H9 (cell line): ENCODE results near the gene LECT2. TPM values are rescaled to one million over a fixed set of nuclear protein-coding genes. Genes with fewer than 3 reads are reported as not detected.

Source experiments
- DNase-seq: peaks from one replicate; pipeline ENCODE4 v3.0.0-alpha.2; 2017
- H2AFZ ChIP-seq: one replicate; pipeline ENCODE4 v1.6.1; 2013; ENCODE audit warnings: mild to moderate bottlenecking, low read length, control low read depth, moderate library complexity
- H2AK5ac ChIP-seq: 2 replicates; pipeline ENCODE4 v1.6.1; 2013; ENCODE audit warnings: low read length, control low read depth, mixed read lengths; ENCODE audit not compliant: insufficient read length
- H2BK120ac ChIP-seq: one replicate; pipeline ENCODE4 v1.6.1; 2013; ENCODE audit warnings: low read depth, mild to moderate bottlenecking, low read length, control low read depth, inconsistent platforms; ENCODE audit not compliant: poor library complexity, severe bottlenecking
- H2BK12ac ChIP-seq: 2 replicates; pipeline ENCODE4 v1.6.1; 2013; ENCODE audit warnings: low read length, control low read depth, mixed read lengths, low read depth; ENCODE audit not compliant: insufficient read length
- H2BK15ac ChIP-seq: 2 replicates; pipeline ENCODE4 v1.6.1; 2013; ENCODE audit warnings: low read depth, low read length, control low read depth
- H2BK20ac ChIP-seq: one replicate; pipeline ENCODE4 v1.6.1; 2013; ENCODE audit warnings: low read depth, mild to moderate bottlenecking, low read length, control low read depth, inconsistent platforms; ENCODE audit not compliant: poor library complexity, severe bottlenecking
- H2BK5ac ChIP-seq: 2 replicates; pipeline ENCODE4 v1.6.1; 2013; ENCODE audit warnings: low read length, control low read depth, mixed read lengths; ENCODE audit not compliant: insufficient read length
- H3K14ac ChIP-seq: 2 replicates; pipeline ENCODE4 v1.6.1; 2013; ENCODE audit warnings: low read length, control low read depth; ENCODE audit not compliant: insufficient read depth
- H3K18ac ChIP-seq: 2 replicates; pipeline ENCODE4 v1.6.1; 2013; ENCODE audit warnings: low read depth, mild to moderate bottlenecking, mixed read lengths, low read length, control low read depth; ENCODE audit not compliant: insufficient read length
- H3K23ac ChIP-seq: 2 replicates; pipeline ENCODE4 v1.6.1; 2013; ENCODE audit warnings: low read length, control low read depth, mixed read lengths, low read depth; ENCODE audit not compliant: insufficient read length
- H3K23me2 ChIP-seq: 2 replicates; pipeline ENCODE4 v1.6.1; 2013; ENCODE audit warnings: low read depth, mild to moderate bottlenecking, mixed read lengths, low read length, control low read depth; ENCODE audit not compliant: insufficient read length, poor library complexity, severe bottlenecking
- H3K27ac ChIP-seq: 2 replicates; pipeline ENCODE4 v1.5.1; 2013; ENCODE audit warnings: low read length, control low read depth, mixed read lengths, low read depth; ENCODE audit not compliant: insufficient read length
- H3K27me3 ChIP-seq: 2 replicates; pipeline ENCODE4 v1.6.1; 2013; ENCODE audit warnings: low read length, control low read depth, inconsistent platforms; ENCODE audit not compliant: insufficient read depth
- H3K4ac ChIP-seq: 2 replicates; pipeline ENCODE4 v1.6.1; 2013; ENCODE audit warnings: low read depth, mild to moderate bottlenecking, control low read depth, inconsistent platforms, low read length, moderate library complexity
- H3K4me1 ChIP-seq: 2 replicates; pipeline ENCODE4 v1.6.1; 2013; ENCODE audit warnings: low read length, control low read depth, inconsistent platforms; ENCODE audit not compliant: insufficient read depth
- H3K4me2 ChIP-seq: 2 replicates; pipeline ENCODE4 v1.6.1; 2013; ENCODE audit warnings: low read length, control low read depth, mixed read lengths; ENCODE audit not compliant: insufficient read length, insufficient read depth
- H3K56ac ChIP-seq: 2 replicates; pipeline ENCODE4 v1.6.1; 2013; ENCODE audit warnings: low read depth, mild to moderate bottlenecking, mixed read lengths, low read length, control low read depth; ENCODE audit not compliant: insufficient read length
- H3K79me1 ChIP-seq: 2 replicates; pipeline ENCODE4 v1.6.1; 2013; ENCODE audit warnings: low read depth, mild to moderate bottlenecking, moderate library complexity, low read length, control low read depth, inconsistent platforms; ENCODE audit not compliant: insufficient read depth, poor library complexity, severe bottlenecking
- H3K79me2 ChIP-seq: 2 replicates; pipeline ENCODE4 v1.6.1; 2013; ENCODE audit warnings: low read length, control low read depth, inconsistent platforms; ENCODE audit not compliant: insufficient read depth
- H3K9ac ChIP-seq: 2 replicates; pipeline ENCODE4 v1.6.1; 2013; ENCODE audit warnings: low read length, control low read depth, mixed read lengths; ENCODE audit not compliant: insufficient read length; ENCODE audit errors: extremely low read depth
- H3K9me3 ChIP-seq: one replicate; pipeline ENCODE4 v1.6.1; 2013; ENCODE audit warnings: low read depth, low read length, inconsistent platforms; ENCODE audit not compliant: control insufficient read depth
- H3T11ph ChIP-seq: one replicate; pipeline ENCODE4 v1.6.1; 2013; ENCODE audit warnings: mild to moderate bottlenecking, low read length, control low read depth, inconsistent platforms
- H4K20me1 ChIP-seq: one replicate; pipeline ENCODE4 v1.6.1; 2013; ENCODE audit not compliant: control insufficient read depth, insufficient read length, insufficient read depth
- H4K5ac ChIP-seq: 2 replicates; pipeline ENCODE4 v1.6.1; 2013; ENCODE audit warnings: low read depth, mild to moderate bottlenecking, mixed read lengths, low read length, control low read depth; ENCODE audit not compliant: insufficient read length
- H4K8ac ChIP-seq: replicated peaks from 2 replicates; pipeline ENCODE4 v1.6.1; 2013; ENCODE audit warnings: low read length, control low read depth, mixed read lengths, low read depth; ENCODE audit not compliant: insufficient read length
- H4K91ac ChIP-seq: 2 replicates; pipeline ENCODE4 v1.6.1; 2013; ENCODE audit warnings: low read depth, mild to moderate bottlenecking, moderate library complexity, mixed read lengths, low read length, control low read depth; ENCODE audit not compliant: insufficient read length
- H3K27ac Mint-ChIP-seq, 3 experiments: 2 replicates in 2 of 3; 3 replicates in 1 of 3; pipeline ENCODE4 v1.8.0; 2020 to 2021; ENCODE audit warnings: mixed read lengths in 3 of 3, mild to moderate bottlenecking in 1 of 3, moderate library complexity in 1 of 3
- H3K27me3 Mint-ChIP-seq: 2 replicates; pipeline ENCODE4 v1.8.0; 2021; ENCODE audit warnings: low read depth, mild to moderate bottlenecking, moderate library complexity, mixed read lengths
- H3K36me3 Mint-ChIP-seq, 3 experiments: 2 replicates in 2 of 3; 3 replicates in 1 of 3; pipeline ENCODE4 v1.8.0; 2020 to 2021; ENCODE audit warnings: low read depth in 3 of 3, mixed read lengths in 3 of 3; ENCODE audit not compliant: insufficient read depth in 1 of 3
- H3K4me1 Mint-ChIP-seq, 2 experiments: 2 replicates each; pipeline ENCODE4 v1.8.0; 2020; ENCODE audit warnings: mixed read lengths in 2 of 2
- H3K4me3 Mint-ChIP-seq, 2 experiments: 2 replicates in 1 of 2; 3 replicates in 1 of 2; pipeline ENCODE4 v1.8.0; 2020 to 2021; ENCODE audit warnings: mild to moderate bottlenecking in 2 of 2, mixed read lengths in 2 of 2, moderate library complexity in 1 of 2
- H3K9me3 Mint-ChIP-seq, 2 experiments: 2 replicates in 1 of 2; 3 replicates in 1 of 2; pipeline ENCODE4 v1.8.0; 2020; ENCODE audit warnings: mild to moderate bottlenecking in 2 of 2, mixed read lengths in 2 of 2, moderate library complexity in 1 of 2
- WGBS: extraction: QIAGEN DNeasy Blood & Tissue Kit; methylation state at CpG from one replicate; pipeline ENCODE4 v1.1.7; 2013; ENCODE audit warnings: missing lambda C conversion rate, low lambda C conversion rate, mixed read lengths; ENCODE audit not compliant: insufficient read length; ENCODE audit errors: extremely low coverage; 5-methylcytosine and 5-hydroxymethylcytosine counted together
- total RNA-seq: library from RNA; stranded (reverse); gene quantifications from 2 replicates; pipeline ENCODE4 v1.2.1, GENCODE V29; 2021
- TF ChIP-seq, protein P1 (sequence below): fragments of 200-600 bp; sonication (generic); conservative IDR thresholded peaks from 3 replicates; pipeline ENCODE4 v1.8.0; 2021; ENCODE audit warnings: antibody characterized with exemption, mild to moderate bottlenecking

LECT2 gene
- total RNA-seq, 1 experiment from 2014 or later: not detected

DNA sequence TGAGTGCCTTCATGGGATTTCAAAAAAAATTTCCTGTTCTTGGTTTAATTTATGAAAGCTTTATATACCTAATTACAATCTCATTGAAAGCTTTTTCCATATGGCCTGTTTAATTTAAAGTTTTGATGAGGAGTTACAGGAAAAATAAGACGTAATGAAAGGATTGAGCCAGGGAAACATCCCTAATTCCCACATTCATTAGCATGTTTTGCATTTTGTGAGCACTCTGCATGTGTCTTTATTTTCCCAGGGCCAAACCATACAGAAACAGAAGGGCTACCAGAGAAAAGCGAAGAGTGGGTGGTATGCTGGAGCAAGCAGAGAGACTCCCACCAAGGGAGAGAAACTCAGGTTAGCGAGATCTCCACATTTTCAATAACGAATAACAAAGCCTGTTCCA is 20.3 kb upstream of the LECT2 start:
- H3K9me3 ChIP-seq: no peaks in the 10 kb centered on the region
- no peak overlapping the region for H2BK15ac ChIP-seq
- no peak overlapping the region for H4K5ac ChIP-seq
- H3K27ac Mint-ChIP-seq: no peak overlapping the region
- H3K27me3 ChIP-seq: no peaks in the 10 kb centered on the region
- no peak overlapping the region for H4K8ac ChIP-seq
- no peaks in the 10 kb centered on the region for H3K79me1 ChIP-seq
- no peak overlapping the region for H3K4me2 ChIP-seq
- peaks cover 17% of the 10 kb centered on the region for H3K27me3 Mint-ChIP-seq
- WGBS: no CpG with 5 or more reads among the region's 4 CpGs
- H3K23ac ChIP-seq: no peak overlapping the region
- peaks cover 5% of the 10 kb centered on the region; the same call in 1 of the 2 replicates for H3K4me1 ChIP-seq
- H3K56ac ChIP-seq: no peak overlapping the region
- no peak overlapping the region for H3K9ac ChIP-seq
- H3T11ph ChIP-seq: no peak overlapping the region
- H2BK20ac ChIP-seq: no peak overlapping the region
- H4K91ac ChIP-seq: no peak overlapping the region
- H2AFZ ChIP-seq: no peak overlapping the region
- no peak overlapping the region for H2BK5ac ChIP-seq
- no peaks in the 10 kb centered on the region for H4K20me1 ChIP-seq
- no peaks in the 10 kb centered on the region for H3K79me2 ChIP-seq
- H3K36me3 Mint-ChIP-seq: no peaks in the 10 kb centered on the region
- H3K18ac ChIP-seq: no peak overlapping the region
- H3K4me3 Mint-ChIP-seq: no peak overlapping the region
- TF ChIP-seq, protein P1, sequence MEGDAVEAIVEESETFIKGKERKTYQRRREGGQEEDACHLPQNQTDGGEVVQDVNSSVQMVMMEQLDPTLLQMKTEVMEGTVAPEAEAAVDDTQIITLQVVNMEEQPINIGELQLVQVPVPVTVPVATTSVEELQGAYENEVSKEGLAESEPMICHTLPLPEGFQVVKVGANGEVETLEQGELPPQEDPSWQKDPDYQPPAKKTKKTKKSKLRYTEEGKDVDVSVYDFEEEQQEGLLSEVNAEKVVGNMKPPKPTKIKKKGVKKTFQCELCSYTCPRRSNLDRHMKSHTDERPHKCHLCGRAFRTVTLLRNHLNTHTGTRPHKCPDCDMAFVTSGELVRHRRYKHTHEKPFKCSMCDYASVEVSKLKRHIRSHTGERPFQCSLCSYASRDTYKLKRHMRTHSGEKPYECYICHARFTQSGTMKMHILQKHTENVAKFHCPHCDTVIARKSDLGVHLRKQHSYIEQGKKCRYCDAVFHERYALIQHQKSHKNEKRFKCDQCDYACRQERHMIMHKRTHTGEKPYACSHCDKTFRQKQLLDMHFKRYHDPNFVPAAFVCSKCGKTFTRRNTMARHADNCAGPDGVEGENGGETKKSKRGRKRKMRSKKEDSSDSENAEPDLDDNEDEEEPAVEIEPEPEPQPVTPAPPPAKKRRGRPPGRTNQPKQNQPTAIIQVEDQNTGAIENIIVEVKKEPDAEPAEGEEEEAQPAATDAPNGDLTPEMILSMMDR: no peak
- no peak overlapping the region for H3K4ac ChIP-seq
- H2BK120ac ChIP-seq: no peak overlapping the region
- H3K23me2 ChIP-seq: no peaks in the 10 kb centered on the region
- H3K14ac ChIP-seq: no peak overlapping the region
- H3K4me1 Mint-ChIP-seq: peaks cover 15 to 19% of the 10 kb centered on the region in 2 experiments
- no peak overlapping the region for H3K27ac ChIP-seq
- no peak overlapping the region for H2AK5ac ChIP-seq
- no peak for DNase-seq
- H3K9me3 Mint-ChIP-seq: no peaks in the 10 kb centered on the region; a peak in 2 of 5 replicates
- no peak overlapping the region for H2BK12ac ChIP-seq
